Right lobe of liver (tissue), 4 donors: ENCODE data around the gene MGAT4C.

Experiments
- CTCF ChIP-seq, 4 donors: fragments of 200-600 bp in 3 of 4; fragments of 450-650 bp in 1 of 4; IDR thresholded peaks; one replicate each; pipeline versions ENCODE4 v1.5.1 to v1.8.0; 2016 to 2022; ENCODE audit warnings: antibody characterized with exemption in 4 of 4, mild to moderate bottlenecking in 2 of 4
- POLR2A ChIP-seq: fragments of 450-650 bp; IDR thresholded peaks from one replicate; pipeline ENCODE4 v1.6.1; 2017; ENCODE audit warnings: antibody characterized with exemption, mild to moderate bottlenecking
- donor health status: DM: no; HTN: no; CAD: no.
- donor health status: DM: no; HTN: no; CAD: no.
- donor health status: DM: no; HTN: yes; CAD: no.

- no peak for TF ChIP-seq CTCF (IDR thresholded peaks at IDR 0.05)
- TF ChIP-seq POLR2A = no peak
Observed at GRCh38 chr12:86052921-86053320, 203.3 kb downstream of the MGAT4C start.
